IMR-90 (cell line): ENCODE data around the gene ERGIC2. TPM values are rescaled to one million over a fixed set of nuclear protein-coding genes. Genes with fewer than 3 reads are reported as not detected.
A peak's percentile ranks its signal among the peaks of the same experiment; 100 is the strongest.

Experiments used
- ATAC-seq: fragments of 200-7000 bp; cut with Tn5 transposase; 2 replicates; pipeline ENCODE4 v1.9.1; 2020; ENCODE audit warnings: low read depth, mild to moderate bottlenecking, moderate library complexity
- BruUV-seq: library from RNA; stranded (reverse); fragments of 400-500 nt; replicated peaks from 2 replicates; lab custom pipeline; 2021; lab: Mats Ljungman, UMichigan
- CTCF ChIA-PET: fragments of 300-600 bp; formaldehyde crosslinking; extraction: SDS; loops from one replicate; lab custom pipeline; 2021; ENCODE audit warnings: antibody characterized with exemption; lab: Yijun Ruan, JAX
- POLR2A ChIA-PET: fragments of 300-600 bp; sonication (Branson Sonifier 250); formaldehyde crosslinking; loops from one replicate; lab custom pipeline; 2022; ENCODE audit warnings: antibody characterized with exemption; ENCODE audit not compliant: unreplicated experiment; lab: Charles Lee
- DNase-seq: peaks from one replicate; pipeline ENCODE4 v3.0.0; 2013
- H2AFZ ChIP-seq: replicated peaks from 2 replicates; pipeline ENCODE3; 2013; ENCODE audit warnings: low read length, mild to moderate bottlenecking; ENCODE audit not compliant: poor library complexity
- H2AK5ac ChIP-seq: 2 replicates; pipeline ENCODE4 v1.6.1; 2013; ENCODE audit warnings: low read depth, low read length, inconsistent platforms
- H2AK9ac ChIP-seq: replicated peaks from 2 replicates; pipeline ENCODE3; 2013; ENCODE audit warnings: mild to moderate bottlenecking, low read depth, low read length, moderate library complexity; ENCODE audit not compliant: poor library complexity
- H2BK120ac ChIP-seq: 2 replicates; pipeline ENCODE4 v1.6.1; 2013; ENCODE audit warnings: low read depth, low read length, inconsistent platforms
- H2BK15ac ChIP-seq: 3 replicates; pipeline ENCODE4 v1.6.1; 2013; ENCODE audit warnings: low read depth, low read length, inconsistent platforms
- H2BK20ac ChIP-seq: 2 replicates; pipeline ENCODE4 v1.6.1; 2013; ENCODE audit warnings: low read depth, mild to moderate bottlenecking, inconsistent platforms, low read length, moderate library complexity
- H2BK5ac ChIP-seq: 2 replicates; pipeline ENCODE4 v1.6.1; 2013; ENCODE audit warnings: mild to moderate bottlenecking, low read depth, low read length, inconsistent platforms; ENCODE audit not compliant: poor library complexity, severe bottlenecking
- H3K14ac ChIP-seq: replicated peaks from 2 replicates; pipeline ENCODE4 v1.6.1; 2013; ENCODE audit warnings: low read depth, low read length, inconsistent platforms
- H3K18ac ChIP-seq: 2 replicates; pipeline ENCODE4 v1.6.1; 2013; ENCODE audit warnings: low read depth, low read length, control low read depth
- H3K23ac ChIP-seq: 2 replicates; pipeline ENCODE4 v1.6.1; 2013; ENCODE audit warnings: low read depth, low read length, inconsistent platforms
- H3K27ac ChIP-seq: 2 replicates; pipeline ENCODE4 v1.5.1; 2013; ENCODE audit warnings: mild to moderate bottlenecking, control low read depth, low read length; ENCODE audit not compliant: insufficient read depth
- H3K27me3 ChIP-seq: 2 replicates; pipeline ENCODE4 v1.6.1; 2013; ENCODE audit warnings: low read length; ENCODE audit not compliant: control insufficient read depth, insufficient read depth
- H3K36me3 ChIP-seq: 2 replicates; pipeline ENCODE4 v1.6.1; 2013; ENCODE audit warnings: low read length, mixed read lengths; ENCODE audit not compliant: control insufficient read depth, insufficient read depth
- H3K4ac ChIP-seq: 2 replicates; pipeline ENCODE4 v1.6.1; 2013; ENCODE audit warnings: low read depth, low read length, inconsistent platforms
- H3K4me1 ChIP-seq: 2 replicates; pipeline ENCODE4 v1.6.1; 2013; ENCODE audit warnings: low read length, mixed read lengths; ENCODE audit not compliant: control insufficient read depth, insufficient read depth
- H3K4me2 ChIP-seq: 2 replicates; pipeline ENCODE4 v1.6.1; 2013; ENCODE audit warnings: low read depth, mild to moderate bottlenecking, control low read depth, low read length, moderate library complexity
- H3K4me3 ChIP-seq: 2 replicates; pipeline ENCODE4 v1.5.1; 2013; ENCODE audit warnings: low read depth, mild to moderate bottlenecking, control low read depth, low read length, moderate library complexity; ENCODE audit not compliant: insufficient read depth
- H3K56ac ChIP-seq: 2 replicates; pipeline ENCODE4 v1.6.1; 2013; ENCODE audit warnings: low read length, inconsistent platforms; ENCODE audit not compliant: insufficient read depth; ENCODE audit errors: extremely low read depth
- H3K79me1 ChIP-seq, 2 experiments: 2 replicates each; pipeline ENCODE4 v1.6.1; 2013; ENCODE audit warnings: low read length in 2 of 2, inconsistent platforms in 1 of 2, low read depth in 1 of 2
- H3K9ac ChIP-seq: 2 replicates; pipeline ENCODE4 v1.6.1; 2013; ENCODE audit warnings: low read depth, low read length, control low read depth
- H3K9me1 ChIP-seq: 2 replicates; pipeline ENCODE4 v1.6.1; 2013; ENCODE audit warnings: low read length, inconsistent platforms; ENCODE audit not compliant: insufficient read depth
- H3K9me3 ChIP-seq: 2 replicates; pipeline ENCODE4 v1.6.1; 2013; ENCODE audit warnings: low read length; ENCODE audit not compliant: control insufficient read depth, insufficient read depth
- H4K20me1 ChIP-seq: 2 replicates; pipeline ENCODE4 v1.6.1; 2013; ENCODE audit warnings: low read length, inconsistent platforms; ENCODE audit not compliant: insufficient read depth
- H4K5ac ChIP-seq: 2 replicates; pipeline ENCODE4 v1.6.1; 2013; ENCODE audit warnings: mild to moderate bottlenecking, low read depth, low read length, control low read depth
- H4K8ac ChIP-seq, 2 experiments: 2 replicates each; pipeline ENCODE4 v1.6.1; 2013; ENCODE audit warnings: low read depth in 2 of 2, low read length in 2 of 2, control low read depth in 1 of 2, inconsistent platforms in 1 of 2
- H4K91ac ChIP-seq: 2 replicates; pipeline ENCODE4 v1.6.1; 2013; ENCODE audit warnings: low read depth, low read length, inconsistent platforms; ENCODE audit not compliant: insufficient read depth
- BHLHE40 ChIP-seq: fragments of 150-350 bp; IDR thresholded peaks from 2 replicates; pipeline ENCODE4 v1.6.1; 2016; ENCODE audit warnings: mild to moderate bottlenecking, low read depth, low read length
- CHD1 ChIP-seq: IDR thresholded peaks from 2 replicates; pipeline ENCODE4 v1.6.1; 2012; ENCODE audit warnings: low read depth, low read length, improper control_type of control experiment
- FOS ChIP-seq: fragments of 150-350 bp; IDR thresholded peaks from 2 replicates; pipeline ENCODE4 v1.6.1; 2016; ENCODE audit warnings: low read depth, low read length
- MAZ ChIP-seq: IDR thresholded peaks from 2 replicates; pipeline ENCODE4 v1.6.1; 2012; ENCODE audit warnings: low read depth, mild to moderate bottlenecking, low read length, improper control_type of control experiment, moderate library complexity, borderline replicate concordance
- MXI1 ChIP-seq: IDR thresholded peaks from 2 replicates; pipeline ENCODE4 v1.6.1; 2012; ENCODE audit warnings: low read depth, mild to moderate bottlenecking, low read length, moderate library complexity, borderline replicate concordance
- NFE2L2 ChIP-seq: fragments of 150-350 bp; IDR thresholded peaks from 2 replicates; pipeline ENCODE4 v1.6.1; 2016; ENCODE audit warnings: low read depth, mild to moderate bottlenecking, low read length
- POLR2A ChIP-seq: IDR thresholded peaks from 2 replicates; pipeline ENCODE4 v1.6.1; 2012; ENCODE audit warnings: mild to moderate bottlenecking, low read depth, low read length
- RAD21 ChIP-seq: IDR thresholded peaks from 2 replicates; pipeline ENCODE4 v1.6.1; 2012; ENCODE audit warnings: low read length, improper control_type of control experiment
- RCOR1 ChIP-seq: IDR thresholded peaks from 2 replicates; pipeline ENCODE4 v1.6.1; 2012; ENCODE audit warnings: mild to moderate bottlenecking, low read length, improper control_type of control experiment; ENCODE audit not compliant: insufficient replicate concordance
- RFX5 ChIP-seq: IDR thresholded peaks from 2 replicates; pipeline ENCODE4 v1.8.0; 2012; ENCODE audit warnings: low read depth, mild to moderate bottlenecking, low read length, moderate library complexity
- dilution Hi-C: fragments of 300-500 bp; cut with HindIII; formaldehyde crosslinking; loops from one replicate; pipeline ENCODE4 v1.14.3; 2018; ENCODE audit warnings: low sequenced_read_pairs; ENCODE audit not compliant: unreplicated experiment
- in situ Hi-C: fragments of 300-500 bp; cut with MboI; formaldehyde crosslinking; loops from 3 replicates; pipeline ENCODE4 v1.14.3; 2019; ENCODE audit warnings: low sequenced_read_pairs, inconsistent platforms, mixed read lengths
- intact Hi-C: fragments of 100-400 bp; cut with micrococcal nuclease; formaldehyde crosslinking; loops from 2 replicates; pipeline ENCODE4 v1.10.0; 2022
- polyA plus RNA-seq, 3 experiments: library from polyadenylated mRNA; depleted of rRNA; stranded (reverse); fragments of >200 nt; gene quantifications; 2 replicates each; pipeline ENCODE4 v1.2.3, GENCODE V29; 2012; ENCODE audit warnings: low replicate concordance in 1 of 3
- total RNA-seq: library from RNA; depleted of rRNA; stranded (reverse); fragments of >200 nt; gene quantifications from 2 replicates; pipeline ENCODE4 v1.2.3, GENCODE V29; 2012
- TF ChIP-seq, protein P1 (sequence below): conservative IDR thresholded peaks from 2 replicates; pipeline ENCODE4 v1.5.1; 2012; ENCODE audit warnings: mild to moderate bottlenecking, low read depth, low read length, improper control_type of control experiment
- TF ChIP-seq, protein P2 (sequence below): fragments of 150-350 bp; IDR thresholded peaks from 2 replicates; pipeline ENCODE4 v1.6.1; 2017; ENCODE audit warnings: mild to moderate bottlenecking, antibody characterized with exemption, low read length, low read depth
- TF ChIP-seq, protein P3 (sequence below): fragments of 150-350 bp; IDR thresholded peaks from 2 replicates; pipeline ENCODE4 v1.6.1; 2016; ENCODE audit warnings: low read depth, mild to moderate bottlenecking, low read length, moderate library complexity, borderline replicate concordance

ERGIC2 gene
- total and polyA plus RNA-seq, 2 of the 4 experiments (the other 2 are of a cell fraction), result 41.0 to 45.3 TPM

DNA sequence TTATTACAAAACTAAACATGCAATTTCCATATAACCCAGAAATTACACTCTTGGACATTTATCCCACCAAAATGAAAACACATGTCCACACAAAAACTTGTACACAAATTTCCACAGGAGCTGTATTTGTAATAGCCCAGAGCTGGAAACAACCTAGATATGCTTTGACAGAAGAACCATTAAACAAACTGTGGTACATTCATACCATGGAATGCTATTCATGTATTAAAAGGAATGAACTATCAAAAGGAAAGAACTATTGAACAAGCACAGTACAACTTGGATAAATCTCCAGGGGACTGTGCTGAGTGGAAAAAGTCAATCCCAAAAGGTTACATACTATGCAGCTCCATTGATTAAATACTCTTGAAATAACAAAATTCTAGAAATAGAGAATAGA lies 35.8 kb upstream of the ERGIC2 start:
- Histone ChIP-seq H4K8ac (no peak overlapping the region), H2BK20ac (no peak overlapping the region), H3K27me3 (no peaks in the 10 kb centered on the region), H4K91ac (no peak overlapping the region), H2BK120ac (no peak overlapping the region), H3K4ac (no peak overlapping the region), H3K56ac (no peak overlapping the region), H2BK15ac (no peak overlapping the region), H3K9me1 (no peaks in the 10 kb centered on the region), H3K4me2 (no peak overlapping the region), H3K79me1 (no peaks in the 10 kb centered on the region), H2AK5ac (no peak overlapping the region), H3K9me3 (no peaks in the 10 kb centered on the region), H2AFZ (no peak overlapping the region), H3K4me1 (peaks cover 4% of the 10 kb centered on the region; the same call in 1 of the 2 replicates), H2AK9ac (no peak overlapping the region), H3K36me3 (no peaks in the 10 kb centered on the region), H2BK5ac (no peak overlapping the region), H3K23ac (no peak overlapping the region), H3K4me3 (no peak overlapping the region), H3K14ac (no peak overlapping the region), H3K9ac (no peak overlapping the region), H3K27ac (no peak overlapping the region), H4K20me1 (no peaks in the 10 kb centered on the region), H3K18ac (no peak overlapping the region; the same call in 1 of the 2 replicates), H4K5ac (no peak overlapping the region)
- intact Hi-C loops (no loop called here), dilution Hi-C loops (no loop called here), in situ Hi-C loops (no loop called here)
- TF ChIP-seq, protein P1, sequence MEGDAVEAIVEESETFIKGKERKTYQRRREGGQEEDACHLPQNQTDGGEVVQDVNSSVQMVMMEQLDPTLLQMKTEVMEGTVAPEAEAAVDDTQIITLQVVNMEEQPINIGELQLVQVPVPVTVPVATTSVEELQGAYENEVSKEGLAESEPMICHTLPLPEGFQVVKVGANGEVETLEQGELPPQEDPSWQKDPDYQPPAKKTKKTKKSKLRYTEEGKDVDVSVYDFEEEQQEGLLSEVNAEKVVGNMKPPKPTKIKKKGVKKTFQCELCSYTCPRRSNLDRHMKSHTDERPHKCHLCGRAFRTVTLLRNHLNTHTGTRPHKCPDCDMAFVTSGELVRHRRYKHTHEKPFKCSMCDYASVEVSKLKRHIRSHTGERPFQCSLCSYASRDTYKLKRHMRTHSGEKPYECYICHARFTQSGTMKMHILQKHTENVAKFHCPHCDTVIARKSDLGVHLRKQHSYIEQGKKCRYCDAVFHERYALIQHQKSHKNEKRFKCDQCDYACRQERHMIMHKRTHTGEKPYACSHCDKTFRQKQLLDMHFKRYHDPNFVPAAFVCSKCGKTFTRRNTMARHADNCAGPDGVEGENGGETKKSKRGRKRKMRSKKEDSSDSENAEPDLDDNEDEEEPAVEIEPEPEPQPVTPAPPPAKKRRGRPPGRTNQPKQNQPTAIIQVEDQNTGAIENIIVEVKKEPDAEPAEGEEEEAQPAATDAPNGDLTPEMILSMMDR, result no peak
- TF ChIP-seq CHD1, result no peak
- no peak for TF ChIP-seq NFE2L2
- no peak for TF ChIP-seq RFX5
- TF ChIP-seq MAZ, result no peak
- TF ChIP-seq MXI1, result no peak
- TF ChIP-seq POLR2A, result no peak
- TF ChIP-seq, protein P2, sequence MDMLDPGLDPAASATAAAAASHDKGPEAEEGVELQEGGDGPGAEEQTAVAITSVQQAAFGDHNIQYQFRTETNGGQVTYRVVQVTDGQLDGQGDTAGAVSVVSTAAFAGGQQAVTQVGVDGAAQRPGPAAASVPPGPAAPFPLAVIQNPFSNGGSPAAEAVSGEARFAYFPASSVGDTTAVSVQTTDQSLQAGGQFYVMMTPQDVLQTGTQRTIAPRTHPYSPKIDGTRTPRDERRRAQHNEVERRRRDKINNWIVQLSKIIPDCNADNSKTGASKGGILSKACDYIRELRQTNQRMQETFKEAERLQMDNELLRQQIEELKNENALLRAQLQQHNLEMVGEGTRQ, result no peak
- no peak for TF ChIP-seq RCOR1
- TF ChIP-seq, protein P3, sequence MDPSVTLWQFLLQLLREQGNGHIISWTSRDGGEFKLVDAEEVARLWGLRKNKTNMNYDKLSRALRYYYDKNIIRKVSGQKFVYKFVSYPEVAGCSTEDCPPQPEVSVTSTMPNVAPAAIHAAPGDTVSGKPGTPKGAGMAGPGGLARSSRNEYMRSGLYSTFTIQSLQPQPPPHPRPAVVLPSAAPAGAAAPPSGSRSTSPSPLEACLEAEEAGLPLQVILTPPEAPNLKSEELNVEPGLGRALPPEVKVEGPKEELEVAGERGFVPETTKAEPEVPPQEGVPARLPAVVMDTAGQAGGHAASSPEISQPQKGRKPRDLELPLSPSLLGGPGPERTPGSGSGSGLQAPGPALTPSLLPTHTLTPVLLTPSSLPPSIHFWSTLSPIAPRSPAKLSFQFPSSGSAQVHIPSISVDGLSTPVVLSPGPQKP, result no peak
- no peak for TF ChIP-seq BHLHE40
- TF ChIP-seq FOS, result no peak
- TF ChIP-seq RAD21, result no peak
- peak; percentile 1 for DNase-seq
- CTCF ChIA-PET, result interaction anchor here (0.7 to 1.0 kb wide), 2 partner anchors 14 to 47 kb away, joined by 3 read pairs; no protein-coding TSS in a partner anchor
- no TSS peak for BruUV-seq
- ATAC-seq, result peak; percentile 79
- POLR2A ChIA-PET, result no interaction called here
